Heart left ventricle (tissue), 13 donors: ENCODE results near the gene LYRM2.

Source experiments
- POLR2A ChIP-seq, 2 donors: fragments of 450-650 bp; IDR thresholded peaks; one replicate each; pipeline ENCODE4 v1.6.1; 2017; ENCODE audit warnings: antibody characterized with exemption in 2 of 2, mild to moderate bottlenecking in 2 of 2, moderate library complexity in 2 of 2
- TF ChIP-seq, protein P1 (sequence below), 12 donors: fragments of 200-600 bp; sonication (generic) in 4 of 12; IDR thresholded peaks; one replicate each; pipeline versions ENCODE4 v1.5.0 to v1.8.0; 2018 to 2022; ENCODE audit warnings: antibody characterized with exemption in 12 of 12, mild to moderate bottlenecking in 5 of 12
- donor health status: ischemic (EF 13 %, LVEDD 7.1; RV severe dilation, severe dysfunction).
- donor health status: DM: no; HTN: yes; CAD: no.
- donor health status: DM: no; HTN: no; CAD: no.
- donor health status: ischemic (EF 25% LVEDD 6.9; RV normal size, moderate dysfunction).
- donor health status: ischemic (EF 25% LVEDD 5.7; RV mildly dilated, moderate dysfunction).
- donor health status: ischemic (EF 35%, LVEDD 5.7; RV mildly dilated, moderate dysfunction).
- donor health status: nonischemic (EF 11% LVEDD 7.7; RV severe dilation, severe dysfunction).
- donor health status: DM: yes; HTN: yes; CAD: no.
- donor health status: PGD.
- donor health status: ischemic (EF 29% LVEDD 5.4; RV normal size, mild dysfunction).
- donor health status: nonischemic (EF 23%, LVEDD 6.1; RV moderate dilation, normal function).

DNA sequence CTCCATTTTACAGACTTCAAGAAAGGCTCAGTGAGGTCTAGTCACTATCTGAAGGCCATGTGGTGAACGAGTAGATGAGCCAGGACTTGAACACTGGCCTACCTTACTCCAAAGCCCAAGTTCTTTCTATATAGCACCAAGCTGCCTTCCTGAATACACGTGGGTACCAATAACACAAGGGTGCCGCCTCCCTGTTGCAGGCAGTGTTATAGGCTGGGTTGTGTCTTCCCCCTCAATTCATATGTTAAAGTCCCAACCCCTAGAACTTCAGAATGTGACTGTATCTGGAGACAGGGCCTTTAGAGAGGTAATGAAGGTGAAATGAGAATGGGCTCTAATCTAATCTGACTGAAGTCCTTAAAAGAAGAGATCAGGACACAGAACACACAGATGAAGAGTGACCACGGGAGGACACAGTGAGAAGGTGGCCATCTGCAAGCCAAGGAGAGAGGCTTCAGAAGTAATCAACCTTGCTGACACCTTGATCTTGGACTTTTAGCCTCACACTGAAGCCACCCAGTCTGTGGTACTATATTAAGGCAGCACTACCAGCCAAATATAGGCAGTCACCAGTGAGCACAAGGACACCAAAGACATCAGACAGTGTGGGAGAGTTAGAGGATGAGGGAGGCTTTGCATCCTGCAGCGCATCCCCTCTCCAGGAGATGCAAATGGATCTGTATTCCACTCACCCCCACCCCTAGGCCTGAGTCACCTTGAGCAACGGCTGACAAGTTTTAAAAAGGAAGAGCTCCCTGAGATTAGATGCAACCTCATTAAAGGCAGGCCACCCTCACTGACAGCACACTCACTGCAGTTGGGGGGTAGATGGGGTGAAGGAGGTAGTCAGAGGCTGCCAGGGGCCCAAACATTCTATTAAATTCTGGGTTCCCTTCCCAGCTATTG lies 40.9 kb upstream of the LYRM2 start:
- TF ChIP-seq, protein P1, sequence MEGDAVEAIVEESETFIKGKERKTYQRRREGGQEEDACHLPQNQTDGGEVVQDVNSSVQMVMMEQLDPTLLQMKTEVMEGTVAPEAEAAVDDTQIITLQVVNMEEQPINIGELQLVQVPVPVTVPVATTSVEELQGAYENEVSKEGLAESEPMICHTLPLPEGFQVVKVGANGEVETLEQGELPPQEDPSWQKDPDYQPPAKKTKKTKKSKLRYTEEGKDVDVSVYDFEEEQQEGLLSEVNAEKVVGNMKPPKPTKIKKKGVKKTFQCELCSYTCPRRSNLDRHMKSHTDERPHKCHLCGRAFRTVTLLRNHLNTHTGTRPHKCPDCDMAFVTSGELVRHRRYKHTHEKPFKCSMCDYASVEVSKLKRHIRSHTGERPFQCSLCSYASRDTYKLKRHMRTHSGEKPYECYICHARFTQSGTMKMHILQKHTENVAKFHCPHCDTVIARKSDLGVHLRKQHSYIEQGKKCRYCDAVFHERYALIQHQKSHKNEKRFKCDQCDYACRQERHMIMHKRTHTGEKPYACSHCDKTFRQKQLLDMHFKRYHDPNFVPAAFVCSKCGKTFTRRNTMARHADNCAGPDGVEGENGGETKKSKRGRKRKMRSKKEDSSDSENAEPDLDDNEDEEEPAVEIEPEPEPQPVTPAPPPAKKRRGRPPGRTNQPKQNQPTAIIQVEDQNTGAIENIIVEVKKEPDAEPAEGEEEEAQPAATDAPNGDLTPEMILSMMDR (IDR thresholded peaks at IDR 0.05) = no peak
- no peak for TF ChIP-seq POLR2A (IDR thresholded peaks at IDR 0.05)
